LNCaP clone FGC (cell line): ENCODE measurements around the gene TIMM8A.

Experiments
- DNase-seq: peaks from one replicate; pipeline ENCODE4 v3.0.0-alpha.2; 2011; ENCODE audit warnings: low read depth
- H3K4me3 ChIP-seq: 2 replicates; pipeline ENCODE4 v1.5.1; 2011; ENCODE audit warnings: mild to moderate bottlenecking, low read depth, low read length, control low read depth
- TF ChIP-seq, protein P1 (sequence below): IDR thresholded peaks from 2 replicates; pipeline ENCODE4 v1.5.1; 2012; ENCODE audit warnings: mild to moderate bottlenecking; ENCODE audit not compliant: control insufficient read depth, insufficient read depth; ENCODE audit errors: extremely low read depth

TIMM8A gene

DNA sequence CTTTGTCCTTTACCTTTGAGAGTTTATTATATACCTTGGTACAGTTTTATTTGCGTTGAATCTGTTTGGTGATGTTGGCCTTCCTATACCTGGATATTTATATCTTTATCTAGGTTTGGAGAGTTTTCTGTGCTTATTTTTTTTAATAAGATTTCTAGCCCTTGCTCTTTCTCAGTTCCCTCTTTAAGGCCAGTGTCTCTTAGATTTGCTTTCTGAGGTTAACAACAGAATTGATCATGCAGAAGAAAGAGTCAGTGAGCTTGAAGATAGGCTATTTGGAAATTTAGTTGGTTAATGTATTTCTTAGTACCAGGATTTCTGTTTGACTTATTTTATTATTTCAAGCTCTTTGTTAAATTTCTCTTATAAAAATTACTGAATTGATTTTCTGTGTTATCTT is 44.8 kb downstream of the TIMM8A start:
- DNase-seq = no peak
- TF ChIP-seq, protein P1, sequence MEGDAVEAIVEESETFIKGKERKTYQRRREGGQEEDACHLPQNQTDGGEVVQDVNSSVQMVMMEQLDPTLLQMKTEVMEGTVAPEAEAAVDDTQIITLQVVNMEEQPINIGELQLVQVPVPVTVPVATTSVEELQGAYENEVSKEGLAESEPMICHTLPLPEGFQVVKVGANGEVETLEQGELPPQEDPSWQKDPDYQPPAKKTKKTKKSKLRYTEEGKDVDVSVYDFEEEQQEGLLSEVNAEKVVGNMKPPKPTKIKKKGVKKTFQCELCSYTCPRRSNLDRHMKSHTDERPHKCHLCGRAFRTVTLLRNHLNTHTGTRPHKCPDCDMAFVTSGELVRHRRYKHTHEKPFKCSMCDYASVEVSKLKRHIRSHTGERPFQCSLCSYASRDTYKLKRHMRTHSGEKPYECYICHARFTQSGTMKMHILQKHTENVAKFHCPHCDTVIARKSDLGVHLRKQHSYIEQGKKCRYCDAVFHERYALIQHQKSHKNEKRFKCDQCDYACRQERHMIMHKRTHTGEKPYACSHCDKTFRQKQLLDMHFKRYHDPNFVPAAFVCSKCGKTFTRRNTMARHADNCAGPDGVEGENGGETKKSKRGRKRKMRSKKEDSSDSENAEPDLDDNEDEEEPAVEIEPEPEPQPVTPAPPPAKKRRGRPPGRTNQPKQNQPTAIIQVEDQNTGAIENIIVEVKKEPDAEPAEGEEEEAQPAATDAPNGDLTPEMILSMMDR = no peak
- no peak overlapping the region for H3K4me3 ChIP-seq
